Measurements from ENCODE around the gene HEATR5B. TPM values are rescaled to one million over a fixed set of nuclear protein-coding genes. Genes with fewer than 3 reads are reported as not detected.

The HEATR5B gene
- total RNA-seq, 4 donors from 2014 or later = 32.2 to 48.7 (median 39.4) TPM

GRCh38 chr2:37102588-37102987, 18.4 kb upstream of the HEATR5B start:
- H3K4me1 ChIP-seq = no peaks in the 10 kb centered on the region
- H3K9me3 ChIP-seq = no peaks in the 10 kb centered on the region
- H3K36me3 ChIP-seq = peaks cover 0 to 87% (median 0%) of the 10 kb centered on the region in 3 donors

DNA sequence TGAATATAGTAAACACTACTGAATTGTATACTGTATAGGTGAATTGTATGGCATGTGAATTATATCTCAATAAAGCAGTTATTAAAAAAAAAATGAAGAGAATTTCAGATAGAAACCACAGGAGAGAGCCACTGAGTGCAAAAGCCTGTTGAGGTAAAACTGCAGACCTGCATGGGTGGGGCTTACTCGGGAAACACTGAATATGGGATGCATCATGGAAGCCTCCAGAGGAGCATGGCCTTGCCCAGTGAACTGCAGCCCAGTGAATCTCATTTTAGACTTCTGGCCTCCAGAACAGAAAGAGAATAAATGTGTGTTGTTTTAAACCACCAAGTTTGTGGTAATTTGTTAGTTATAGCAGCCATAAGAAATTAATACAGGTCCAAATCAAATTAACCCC, 15.9 kb upstream of the HEATR5B start:
- H3K4me1 ChIP-seq = no peaks in the 10 kb centered on the region
- H3K9me3 ChIP-seq = no peaks in the 10 kb centered on the region
- H3K27ac ChIP-seq = no peak overlapping the region
- H3K27me3 ChIP-seq = no peaks in the 10 kb centered on the region
- no peak for TF ChIP-seq POLR2A (IDR thresholded peaks at IDR 0.05)
- TF ChIP-seq, protein P1, sequence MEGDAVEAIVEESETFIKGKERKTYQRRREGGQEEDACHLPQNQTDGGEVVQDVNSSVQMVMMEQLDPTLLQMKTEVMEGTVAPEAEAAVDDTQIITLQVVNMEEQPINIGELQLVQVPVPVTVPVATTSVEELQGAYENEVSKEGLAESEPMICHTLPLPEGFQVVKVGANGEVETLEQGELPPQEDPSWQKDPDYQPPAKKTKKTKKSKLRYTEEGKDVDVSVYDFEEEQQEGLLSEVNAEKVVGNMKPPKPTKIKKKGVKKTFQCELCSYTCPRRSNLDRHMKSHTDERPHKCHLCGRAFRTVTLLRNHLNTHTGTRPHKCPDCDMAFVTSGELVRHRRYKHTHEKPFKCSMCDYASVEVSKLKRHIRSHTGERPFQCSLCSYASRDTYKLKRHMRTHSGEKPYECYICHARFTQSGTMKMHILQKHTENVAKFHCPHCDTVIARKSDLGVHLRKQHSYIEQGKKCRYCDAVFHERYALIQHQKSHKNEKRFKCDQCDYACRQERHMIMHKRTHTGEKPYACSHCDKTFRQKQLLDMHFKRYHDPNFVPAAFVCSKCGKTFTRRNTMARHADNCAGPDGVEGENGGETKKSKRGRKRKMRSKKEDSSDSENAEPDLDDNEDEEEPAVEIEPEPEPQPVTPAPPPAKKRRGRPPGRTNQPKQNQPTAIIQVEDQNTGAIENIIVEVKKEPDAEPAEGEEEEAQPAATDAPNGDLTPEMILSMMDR (IDR thresholded peaks at IDR 0.05) = no peak
- DNase-seq = no peak
- peaks cover 0 to 86% (median 0%) of the 10 kb centered on the region in 3 donors for H3K36me3 ChIP-seq
- no peak overlapping the region for H3K4me3 ChIP-seq

More at GRCh38 chr2:37102588-37102987, 18.4 kb upstream of the HEATR5B start:
- Histone ChIP-seq H3K27me3 (no peaks in the 10 kb centered on the region), H3K4me3 (no peak overlapping the region), H3K27ac (no peak overlapping the region)
- TF ChIP-seq, protein P1 (IDR thresholded peaks at IDR 0.05) = no peak
- no peak for TF ChIP-seq POLR2A (IDR thresholded peaks at IDR 0.05)
- DNase-seq = no peak

GRCh38 chr2:37098416-37099118, 14.4 kb upstream of the HEATR5B start:
- TF ChIP-seq, protein P1 (IDR thresholded peaks at IDR 0.05) = no peak
- no peak for TF ChIP-seq POLR2A (IDR thresholded peaks at IDR 0.05)
- no peak overlapping the region for H3K27ac ChIP-seq
- no peaks in the 10 kb centered on the region for H3K9me3 ChIP-seq
- DNase-seq = no peak
- H3K4me1 ChIP-seq = no peaks in the 10 kb centered on the region
- peaks cover 0 to 87% (median 0%) of the 10 kb centered on the region in 3 donors for H3K36me3 ChIP-seq
- H3K4me3 ChIP-seq = no peak overlapping the region
- no peaks in the 10 kb centered on the region for H3K27me3 ChIP-seq

- no peak overlapping the region for H3K4me3 ChIP-seq
- no peak overlapping the region for H3K27ac ChIP-seq
- no peaks in the 10 kb centered on the region for H3K27me3 ChIP-seq
- H3K36me3 ChIP-seq = peaks cover 0 to 88% (median 0%) of the 10 kb centered on the region in 3 donors
- DNase-seq = no peak
- TF ChIP-seq POLR2A (IDR thresholded peaks at IDR 0.05) = no peak
- TF ChIP-seq, protein P1 (IDR thresholded peaks at IDR 0.05) = no peak
- no peaks in the 10 kb centered on the region for H3K4me1 ChIP-seq
- no peaks in the 10 kb centered on the region for H3K9me3 ChIP-seq
These were observed 12.4 kb upstream of the HEATR5B start for GRCh38 chr2:37096568-37096967.

- TF ChIP-seq, protein P1 (IDR thresholded peaks at IDR 0.05) = no peak
- TF ChIP-seq POLR2A (IDR thresholded peaks at IDR 0.05) = no peak
- DNase-seq = no peak
- Histone ChIP-seq H3K27ac (no peak overlapping the region), H3K36me3 (peaks cover 0 to 74% (median 0%) of the 10 kb centered on the region in 3 donors), H3K4me3 (no peak overlapping the region), H3K4me1 (no peaks in the 10 kb centered on the region), H3K27me3 (no peaks in the 10 kb centered on the region), H3K9me3 (no peaks in the 10 kb centered on the region)
These were observed 7.7 kb upstream of the HEATR5B start for GRCh38 chr2:37091873-37092272.
